ENCODE measurements around the gene CPZ.
"Not testable (repeated sequence)": the region's sequence is repeated elsewhere in the genome, so short reads cannot be mapped to it uniquely, and the experiment has no call there.

Gene CPZ

GRCh38 chr4:8610858-8611616 lies 18.5 kb downstream of the CPZ start:
- no peak for DNase-seq (ENCODE audit: low read depth)

- no peak for DNase-seq (ENCODE audit: low read depth)
Observed at GRCh38 chr4:8612646-8613045, 20.1 kb downstream of the CPZ start.

GRCh38 chr4:8613421-8614364 lies 21.1 kb downstream of the CPZ start:
- DNase-seq (ENCODE audit: low read depth), result no peak

GRCh38 chr4:8614365-8615193 lies 22.0 kb downstream of the CPZ start:
- no peak for DNase-seq (ENCODE audit: low read depth)

- no peak for DNase-seq (ENCODE audit: low read depth)
Observed at GRCh38 chr4:8615366-8615765, 22.8 kb downstream of the CPZ start.

- DNase-seq (ENCODE audit: low read depth), result no peak
Observed at GRCh38 chr4:8615921-8616787, 23.6 kb downstream of the CPZ start.

- DNase-seq (ENCODE audit: low read depth), result no peak
Observed at GRCh38 chr4:8616831-8617230, 24.3 kb downstream of the CPZ start.

- DNase-seq (ENCODE audit: low read depth), result no peak
Observed at GRCh38 chr4:8617486-8618040, 25.0 kb downstream of the CPZ start.

GRCh38 chr4:8618421-8618820 lies 25.9 kb downstream of the CPZ start:
- no peak for DNase-seq (ENCODE audit: low read depth)

- no peak for DNase-seq (ENCODE audit: low read depth)
Observed at GRCh38 chr4:8618961-8619720, 26.6 kb downstream of the CPZ start.

- DNase-seq (ENCODE audit: low read depth), result not testable (repeated sequence)
Observed at GRCh38 chr4:8621135-8621534, 28.6 kb downstream of the CPZ start.

GRCh38 chr4:8624601-8625272 lies 32.2 kb downstream of the CPZ start:
- DNase-seq (ENCODE audit: low read depth), result not testable (repeated sequence)

GRCh38 chr4:8630240-8630905 lies 37.8 kb downstream of the CPZ start:
- DNase-seq (ENCODE audit: low read depth), result not testable (repeated sequence)

GRCh38 chr4:8631896-8632295 lies 39.3 kb downstream of the CPZ start:
- DNase-seq (ENCODE audit: low read depth), result not testable (repeated sequence)

- not testable (repeated sequence) for DNase-seq (ENCODE audit: low read depth)
Observed at GRCh38 chr4:8634773-8635172, 42.2 kb downstream of the CPZ start.

GRCh38 chr4:8635897-8636554 lies 43.5 kb downstream of the CPZ start:
- not testable (repeated sequence) for DNase-seq (ENCODE audit: low read depth)

- no peak for DNase-seq (ENCODE audit: low read depth)
Observed at GRCh38 chr4:8637456-8637984, 45.0 kb downstream of the CPZ start.

- no peak for DNase-seq (ENCODE audit: low read depth)
Observed at GRCh38 chr4:8639021-8639420, 46.5 kb downstream of the CPZ start.
